MG63 (cell line): Measurements from ENCODE around the gene NEK7. TPM values are rescaled to one million over a fixed set of nuclear protein-coding genes. Genes with fewer than 3 reads are reported as not detected.
"Not testable (repeated sequence)": the region's sequence is repeated elsewhere in the genome, so short reads cannot be mapped to it uniquely, and the experiment has no call there.

Source experiments
- DNase-seq: peaks from one replicate; pipeline ENCODE4 v3.0.0-alpha.2; 2020
- H3K27me3 ChIP-seq: fragments of 250-450 bp; sonication (Bioruptor Pico); 2 replicates; pipeline ENCODE4 v1.5.1; 2020; ENCODE audit warnings: mild to moderate bottlenecking, moderate library complexity
- H3K36me3 ChIP-seq: fragments of 250-450 bp; sonication (Bioruptor Pico); 2 replicates; pipeline ENCODE4 v1.5.1; 2020; ENCODE audit warnings: mild to moderate bottlenecking, moderate library complexity
- H3K4me3 ChIP-seq: fragments of 250-450 bp; sonication (Bioruptor Pico); 2 replicates; pipeline ENCODE4 v1.5.1; 2020; ENCODE audit warnings: mild to moderate bottlenecking, moderate library complexity
- H3K9me3 ChIP-seq: fragments of 250-450 bp; sonication (Bioruptor Pico); 2 replicates; pipeline ENCODE4 v1.5.1; 2020; ENCODE audit warnings: mild to moderate bottlenecking, moderate library complexity
- total RNA-seq: library from RNA; depleted of rRNA; stranded (reverse); fragments of >200 nt; shearing (Covaris generic); gene quantifications from 2 replicates; pipeline ENCODE4 v1.2.3, GENCODE V29; 2014; ENCODE audit warnings: low replicate concordance; rRNA removed

The NEK7 gene
- 242 and 562 TPM in 2 replicates for total RNA-seq

DNA sequence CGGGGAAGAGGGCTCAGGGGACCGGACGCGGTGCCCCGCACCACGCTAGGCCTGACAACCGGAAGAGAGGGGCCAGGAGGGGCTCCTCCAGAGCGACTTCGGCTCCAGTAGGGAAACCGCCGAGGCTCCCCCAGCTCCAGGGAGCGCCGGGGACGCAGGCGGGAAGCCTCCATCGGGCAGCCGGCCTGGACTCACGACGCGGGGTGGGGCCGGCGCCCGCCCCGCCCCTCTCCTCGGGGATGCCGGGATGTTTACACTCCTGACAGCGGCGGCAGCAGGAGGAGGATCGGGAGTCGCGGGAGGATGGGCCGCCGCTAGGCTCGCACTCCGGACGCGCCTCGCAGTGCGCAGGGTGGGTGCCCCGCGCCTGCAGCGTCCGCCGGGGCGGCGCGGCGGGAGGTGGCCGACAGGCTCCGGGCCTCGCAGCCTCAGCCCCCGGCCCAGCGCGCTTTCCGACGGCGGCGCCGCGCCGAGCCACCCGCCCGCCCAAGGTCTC, at the start of gene NEK7:
Gene NEK7, plus strand, starts transcription at position 254 of the 496 bp plus-strand sequence. CDS start 75,583 bp downstream, outside the sequence.
- DNase-seq, result peak; percentile 92
- peak within 1 kb of the TSS; percentile 87 for H3K4me3 ChIP-seq
- H3K9me3 ChIP-seq, result no peaks in the 10 kb centered on the region
- H3K27me3 ChIP-seq, result no peaks in the 10 kb centered on the region
- H3K36me3 ChIP-seq, result peaks cover 9% of the 10 kb centered on the region

DNA sequence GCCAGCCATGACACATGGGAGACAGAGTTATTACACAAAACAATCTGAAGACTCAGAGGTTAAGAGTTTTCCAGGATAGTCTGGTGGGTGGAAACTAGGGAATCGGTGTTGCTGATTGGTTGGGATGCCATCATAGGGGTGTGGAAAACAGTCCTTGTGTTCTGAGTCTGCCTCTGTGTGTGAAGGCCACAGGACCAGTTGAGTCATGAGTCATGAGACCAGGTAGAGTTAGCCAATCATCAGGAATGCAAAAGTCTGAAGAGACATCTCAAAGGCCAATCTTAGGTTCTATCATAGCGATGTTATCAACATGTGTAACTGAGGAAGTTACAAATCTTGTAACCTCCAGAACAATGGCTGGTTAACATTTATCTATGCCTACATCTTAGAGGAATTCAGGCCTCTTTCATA, 49.7 kb upstream of the NEK7 start:
- Histone ChIP-seq H3K36me3 (no peaks in the 10 kb centered on the region), H3K4me3 (no peak overlapping the region), H3K27me3 (no peaks in the 10 kb centered on the region), H3K9me3 (0 out of 2 replicates have a peak, but pooled peaks cover 3% of the 10 kb centered on the region)
- DNase-seq, result no peak

DNA sequence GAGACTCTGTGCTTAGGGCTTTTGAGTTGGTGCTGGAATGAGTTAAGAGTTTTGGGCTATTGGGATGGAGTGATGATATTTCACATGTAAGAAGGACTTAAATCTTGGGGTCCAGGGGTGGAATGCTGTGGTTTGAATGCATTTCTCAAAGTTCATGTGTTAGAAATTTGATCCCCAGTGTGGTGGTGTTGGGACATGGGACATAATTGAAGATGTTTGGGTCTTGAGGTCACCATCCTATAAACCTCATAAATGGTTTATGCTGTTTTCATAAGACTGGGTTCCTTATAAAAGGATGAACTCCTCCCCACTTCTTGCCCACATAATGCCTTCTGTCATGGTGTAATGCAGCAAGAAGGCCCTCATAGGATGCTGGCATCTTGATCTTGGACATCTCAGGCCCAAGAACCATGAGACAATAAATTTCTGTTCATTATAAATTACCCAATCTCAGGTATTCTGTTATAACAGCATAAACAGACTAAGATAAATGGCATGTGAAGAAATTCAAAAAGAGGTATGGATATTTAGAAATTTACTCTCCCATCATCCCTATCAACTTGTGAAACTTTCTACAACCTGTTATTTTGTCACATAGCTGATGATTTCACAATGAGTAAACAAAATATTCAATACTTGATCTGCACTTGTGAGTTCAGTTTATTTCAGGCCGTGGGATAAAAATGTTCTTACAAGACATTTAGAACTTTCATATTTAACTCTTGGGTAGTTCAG, 48.0 kb upstream of the NEK7 start:
- Histone ChIP-seq H3K9me3 (0 out of 2 replicates have a peak, but pooled peaks cover 3% of the 10 kb centered on the region), H3K4me3 (no peak overlapping the region), H3K36me3 (no peaks in the 10 kb centered on the region), H3K27me3 (no peaks in the 10 kb centered on the region)
- DNase-seq, result no peak

DNA sequence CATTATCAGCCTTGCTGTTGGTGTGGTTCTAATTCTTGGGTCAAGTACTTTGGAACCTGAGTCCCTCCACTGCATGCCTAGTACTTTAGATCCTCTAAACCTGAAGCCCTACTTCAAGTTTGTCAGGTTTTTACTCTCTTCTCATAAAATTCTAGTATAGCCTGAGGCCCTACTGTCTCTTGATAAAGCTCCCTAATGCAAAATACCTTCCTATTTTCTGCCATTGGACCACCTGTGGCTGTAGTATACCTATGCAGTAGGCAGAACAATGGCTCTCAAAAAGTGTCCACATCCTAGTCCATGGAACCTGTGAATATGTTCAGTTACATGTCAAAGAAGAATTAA, 47.5 kb upstream of the NEK7 start:
- Histone ChIP-seq H3K27me3 (no peaks in the 10 kb centered on the region), H3K4me3 (no peak overlapping the region), H3K36me3 (no peaks in the 10 kb centered on the region), H3K9me3 (0 out of 2 replicates have a peak, but pooled peaks cover 3% of the 10 kb centered on the region)
- no peak for DNase-seq

DNA sequence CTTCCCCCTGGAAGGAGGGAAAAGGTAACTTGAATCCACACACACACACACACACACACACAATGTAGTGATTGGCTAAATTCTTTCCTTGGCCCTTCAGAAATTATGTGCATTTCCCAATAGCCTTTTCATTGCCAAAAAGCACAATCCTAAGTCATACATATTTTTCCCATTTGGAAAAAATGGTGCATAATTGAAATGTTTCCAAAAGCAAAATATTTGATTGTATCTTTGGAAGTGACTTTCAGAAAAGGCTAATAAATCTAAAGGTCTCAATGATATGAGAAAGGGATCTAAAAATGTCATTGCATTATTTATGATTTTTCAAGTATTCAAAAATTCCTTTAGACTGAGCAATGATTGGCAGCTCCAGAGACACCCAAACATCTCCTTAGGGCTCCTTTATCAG, 43.5 kb upstream of the NEK7 start:
- DNase-seq, result no peak
- H3K4me3 ChIP-seq, result no peak overlapping the region
- H3K27me3 ChIP-seq, result no peaks in the 10 kb centered on the region
- H3K9me3 ChIP-seq, result 0 out of 2 replicates have a peak, but pooled peaks cover 3% of the 10 kb centered on the region
- no peaks in the 10 kb centered on the region for H3K36me3 ChIP-seq

DNA sequence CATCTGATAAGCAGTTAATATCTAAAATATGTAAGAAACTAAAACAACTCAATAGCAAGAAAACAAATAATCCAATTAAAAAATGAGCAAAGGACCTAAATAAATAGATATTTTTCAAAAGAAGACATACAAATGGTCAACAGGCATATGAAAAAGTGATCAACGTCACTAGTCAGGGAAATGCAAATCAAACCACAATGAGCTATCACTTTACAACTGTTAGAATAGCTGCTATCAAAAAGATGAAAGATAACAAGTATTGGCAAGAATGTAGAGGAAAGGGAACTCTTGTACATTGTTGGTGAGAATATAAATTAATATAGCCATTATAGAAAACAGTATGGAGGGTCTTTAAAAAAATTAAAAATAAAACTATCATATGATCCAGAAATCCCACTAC, 40.7 kb upstream of the NEK7 start:
- Histone ChIP-seq H3K27me3 (no peaks in the 10 kb centered on the region), H3K36me3 (no peaks in the 10 kb centered on the region), H3K4me3 (no peak overlapping the region), H3K9me3 (no peaks in the 10 kb centered on the region)
- DNase-seq, result no peak

DNA sequence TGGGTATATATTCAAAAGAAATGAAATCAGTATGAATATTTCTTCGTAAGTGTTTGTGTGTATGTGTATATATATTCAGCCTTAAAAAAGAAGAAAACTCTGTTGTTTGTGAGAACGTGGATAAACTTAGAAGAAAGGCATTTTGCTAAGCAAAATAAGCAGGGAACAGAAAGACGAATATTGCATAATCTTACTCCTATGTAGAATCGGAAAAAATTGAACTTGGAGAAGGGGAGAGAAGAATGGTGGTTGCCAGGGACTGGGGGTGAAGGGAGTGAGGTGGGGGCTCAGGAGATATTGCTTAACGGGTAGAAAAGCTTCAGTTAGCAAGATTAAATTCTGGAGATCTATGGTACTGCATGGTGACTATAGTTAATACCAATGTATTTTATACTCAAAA, 40.3 kb upstream of the NEK7 start:
- no peak for DNase-seq
- H3K4me3 ChIP-seq, result no peak overlapping the region
- H3K9me3 ChIP-seq, result no peaks in the 10 kb centered on the region
- no peaks in the 10 kb centered on the region for H3K27me3 ChIP-seq
- no peaks in the 10 kb centered on the region for H3K36me3 ChIP-seq

DNA sequence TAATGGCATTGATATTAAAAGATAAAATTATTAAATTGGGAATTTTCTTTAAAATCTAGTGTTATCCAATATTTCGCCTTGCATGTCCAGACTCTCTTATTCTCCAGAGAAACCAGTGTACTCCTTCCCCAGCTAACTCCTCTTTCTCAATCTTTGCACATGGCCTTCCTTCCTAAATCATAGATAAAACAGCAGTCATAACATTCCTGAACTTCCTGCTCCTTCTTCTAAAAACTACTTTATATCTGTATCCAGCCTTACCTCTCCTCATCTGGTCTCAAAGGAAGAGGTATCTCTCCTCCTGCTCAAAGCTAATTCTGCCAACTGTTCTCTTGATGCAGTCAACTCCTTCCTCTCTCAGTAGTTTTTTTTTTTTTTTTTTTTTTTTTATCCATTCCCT, 39.5 kb upstream of the NEK7 start:
- Histone ChIP-seq H3K9me3 (no peaks in the 10 kb centered on the region), H3K36me3 (no peaks in the 10 kb centered on the region), H3K27me3 (no peaks in the 10 kb centered on the region), H3K4me3 (no peak overlapping the region)
- no peak for DNase-seq

DNA sequence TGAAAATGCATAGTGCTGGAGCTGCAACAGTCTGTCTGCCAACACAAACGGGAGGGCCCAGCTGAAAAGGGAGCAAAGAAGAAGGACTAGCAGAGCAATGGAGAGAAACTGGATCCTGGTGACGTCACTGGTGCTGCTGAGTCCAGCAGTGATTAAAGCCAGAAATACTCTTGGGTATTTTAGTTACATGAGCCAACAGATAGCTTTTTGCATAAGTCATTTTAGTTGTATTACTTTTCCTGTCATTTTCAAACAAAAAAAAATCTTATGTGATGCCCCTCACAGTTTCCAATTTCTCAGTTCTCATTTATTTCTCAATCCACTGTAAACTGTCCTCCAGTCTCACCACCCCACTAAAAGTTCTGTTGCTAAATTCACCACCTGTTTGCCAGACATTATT, 38.7 kb upstream of the NEK7 start:
- no peaks in the 10 kb centered on the region for H3K27me3 ChIP-seq
- no peaks in the 10 kb centered on the region for H3K36me3 ChIP-seq
- no peak overlapping the region for H3K4me3 ChIP-seq
- H3K9me3 ChIP-seq, result no peaks in the 10 kb centered on the region
- peak; percentile 93 for DNase-seq

DNA sequence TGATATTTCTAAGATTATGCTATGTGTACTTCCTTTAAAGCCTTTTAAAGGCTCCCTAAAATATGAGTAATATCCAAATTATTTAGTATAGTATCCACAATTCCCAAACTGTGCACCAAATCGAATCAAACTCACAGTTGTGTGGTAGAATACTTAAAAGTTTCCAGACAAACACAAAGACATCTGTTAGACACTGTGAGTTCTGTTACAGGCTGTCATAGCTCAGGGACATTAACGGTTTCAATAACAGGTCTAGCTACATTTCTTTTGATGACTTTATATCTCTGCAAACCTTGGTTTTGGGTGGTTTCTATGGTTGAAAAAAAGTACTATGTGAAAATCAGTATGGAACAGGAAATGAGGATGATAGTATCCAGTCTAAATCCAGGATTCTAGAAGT, 36.9 kb upstream of the NEK7 start:
- Histone ChIP-seq H3K9me3 (no peaks in the 10 kb centered on the region), H3K4me3 (no peak overlapping the region), H3K36me3 (no peaks in the 10 kb centered on the region), H3K27me3 (no peaks in the 10 kb centered on the region)
- DNase-seq, result no peak

DNA sequence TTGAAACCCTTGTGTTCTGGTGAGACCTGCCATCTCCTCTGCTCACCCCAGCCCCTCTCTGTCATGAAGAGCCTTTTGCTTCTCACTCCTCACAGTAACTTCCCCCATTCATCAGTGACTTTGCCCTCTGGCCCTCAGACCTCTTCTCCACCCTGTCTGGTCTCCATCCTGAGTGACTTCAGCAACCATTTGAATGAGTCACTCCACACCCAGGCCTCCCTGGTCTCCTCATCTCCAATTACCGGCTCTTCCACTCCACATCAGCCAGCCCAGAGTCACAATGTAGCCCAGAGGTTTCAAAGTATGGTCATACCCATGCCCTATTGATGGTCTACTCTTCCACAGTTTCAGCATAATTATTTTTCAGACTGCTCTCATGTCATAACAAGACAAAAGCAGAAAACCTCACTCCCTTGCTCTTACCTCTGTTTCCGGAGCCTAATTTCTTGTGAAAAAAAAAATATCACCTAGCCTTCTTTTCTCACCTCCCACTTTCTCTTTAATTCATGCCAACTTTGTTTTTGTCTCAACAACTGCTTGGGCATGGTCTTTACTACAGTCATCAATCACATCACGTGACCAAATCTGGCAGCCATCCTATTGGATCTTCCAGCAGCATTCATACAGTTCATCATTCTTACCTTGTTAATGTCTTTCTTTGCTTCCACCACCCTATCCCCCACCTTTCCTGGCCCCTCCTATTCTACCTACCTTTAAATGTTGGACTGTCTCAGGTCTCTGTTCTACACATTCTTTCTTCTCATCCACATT, 35.6 kb upstream of the NEK7 start:
- H3K4me3 ChIP-seq, result no peak overlapping the region
- no peaks in the 10 kb centered on the region for H3K36me3 ChIP-seq
- DNase-seq, result peak; percentile 85
- no peaks in the 10 kb centered on the region for H3K9me3 ChIP-seq
- H3K27me3 ChIP-seq, result no peaks in the 10 kb centered on the region

DNA sequence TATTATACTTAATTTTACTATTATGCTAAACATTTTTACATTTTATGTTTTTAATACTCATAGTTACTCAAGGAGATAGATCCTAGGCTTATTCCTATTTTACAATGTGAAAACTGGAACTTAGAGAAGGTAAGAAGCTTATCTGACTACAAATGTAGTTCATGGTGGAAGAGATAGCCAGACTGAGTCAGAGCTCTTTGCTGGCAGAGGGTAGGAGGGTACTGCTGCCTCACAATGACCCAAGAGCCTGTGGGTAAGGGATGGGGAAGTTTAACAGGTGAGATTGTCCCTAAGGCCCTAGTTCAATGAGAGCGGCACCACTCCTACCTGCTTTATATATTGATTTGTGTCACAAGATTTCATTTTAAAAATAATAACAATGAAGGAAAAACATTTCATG, 34.1 kb upstream of the NEK7 start:
- no peaks in the 10 kb centered on the region for H3K36me3 ChIP-seq
- no peak overlapping the region for H3K4me3 ChIP-seq
- DNase-seq, result peak; percentile 47
- H3K9me3 ChIP-seq, result no peaks in the 10 kb centered on the region
- H3K27me3 ChIP-seq, result no peaks in the 10 kb centered on the region

DNA sequence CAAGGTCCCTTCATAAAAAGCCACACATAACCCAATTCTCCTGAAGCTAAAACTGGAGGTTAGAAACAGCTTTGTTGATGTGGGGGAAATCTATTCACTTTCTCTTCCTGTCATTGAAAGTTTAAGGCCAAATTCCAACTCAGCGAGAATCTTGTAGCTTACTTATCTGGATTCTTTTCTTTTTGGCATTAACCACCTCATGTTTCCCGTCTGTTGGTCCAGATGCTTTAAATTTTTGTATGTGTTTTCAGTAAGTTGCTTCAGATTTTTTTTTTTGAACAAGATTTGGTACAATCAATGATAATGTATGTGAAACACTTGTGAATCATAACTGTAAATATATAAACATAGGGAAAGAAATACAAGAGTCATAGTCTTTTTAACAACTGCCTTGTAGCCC, 33.7 kb upstream of the NEK7 start:
- Histone ChIP-seq H3K27me3 (no peaks in the 10 kb centered on the region), H3K4me3 (no peak overlapping the region), H3K9me3 (no peaks in the 10 kb centered on the region), H3K36me3 (no peaks in the 10 kb centered on the region)
- no peak for DNase-seq

DNA sequence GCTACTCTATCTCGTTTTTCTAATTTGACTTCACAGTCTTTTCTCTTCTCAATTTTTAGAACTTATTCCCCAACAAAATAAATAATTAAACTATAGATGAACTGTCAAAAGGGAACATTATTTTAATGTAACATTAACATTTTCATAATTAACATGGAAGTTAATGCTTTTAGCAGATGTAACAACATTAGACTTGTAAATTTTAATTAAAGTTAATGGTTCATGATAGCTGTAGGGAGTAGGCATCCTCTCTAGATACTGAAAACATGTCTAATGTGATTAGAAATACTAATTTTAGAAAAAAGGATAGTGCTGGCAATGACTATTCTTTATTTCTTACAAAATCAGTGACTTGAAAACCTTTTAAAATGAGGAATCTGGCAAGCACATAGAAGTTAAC, 32.1 kb upstream of the NEK7 start:
- DNase-seq, result no peak
- Histone ChIP-seq H3K27me3 (no peaks in the 10 kb centered on the region), H3K9me3 (no peaks in the 10 kb centered on the region), H3K4me3 (no peak overlapping the region), H3K36me3 (no peaks in the 10 kb centered on the region)

DNA sequence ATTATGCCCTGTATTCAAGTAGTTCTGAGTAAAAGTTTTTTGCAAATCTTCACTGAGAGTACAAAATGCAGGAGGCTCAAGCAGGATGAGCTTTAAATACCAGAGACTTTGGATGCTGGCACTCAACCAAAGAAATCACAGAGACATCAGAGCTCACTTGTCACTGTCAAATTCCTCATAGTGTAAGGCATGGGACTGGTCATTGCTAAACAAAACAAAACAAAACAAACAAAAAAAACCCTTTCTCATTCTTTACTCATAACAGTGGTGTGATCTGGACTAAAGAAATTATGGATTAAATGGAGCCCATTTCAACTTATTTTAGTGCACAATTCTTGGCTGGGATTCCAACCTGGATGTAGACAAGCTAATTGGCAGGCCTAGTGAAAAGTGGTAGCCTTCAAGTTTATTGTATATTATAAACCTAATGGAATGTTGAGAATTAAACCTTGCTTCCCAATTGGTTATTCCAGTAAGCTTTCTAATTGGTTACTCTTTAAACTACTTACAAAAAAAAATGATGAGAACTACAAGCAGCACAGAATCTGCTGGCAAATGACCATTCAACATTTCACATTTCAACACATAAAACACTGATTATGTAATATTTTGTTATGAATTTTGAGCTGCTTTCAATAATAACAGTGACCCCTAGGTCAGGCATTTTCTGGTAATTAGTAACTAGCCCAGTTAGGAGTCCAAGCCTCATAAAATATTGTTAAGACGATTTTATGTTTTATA, 30.6 kb upstream of the NEK7 start:
- Histone ChIP-seq H3K9me3 (no peaks in the 10 kb centered on the region), H3K4me3 (no peak overlapping the region), H3K36me3 (no peaks in the 10 kb centered on the region), H3K27me3 (no peaks in the 10 kb centered on the region)
- DNase-seq, result peak; percentile 72

DNA sequence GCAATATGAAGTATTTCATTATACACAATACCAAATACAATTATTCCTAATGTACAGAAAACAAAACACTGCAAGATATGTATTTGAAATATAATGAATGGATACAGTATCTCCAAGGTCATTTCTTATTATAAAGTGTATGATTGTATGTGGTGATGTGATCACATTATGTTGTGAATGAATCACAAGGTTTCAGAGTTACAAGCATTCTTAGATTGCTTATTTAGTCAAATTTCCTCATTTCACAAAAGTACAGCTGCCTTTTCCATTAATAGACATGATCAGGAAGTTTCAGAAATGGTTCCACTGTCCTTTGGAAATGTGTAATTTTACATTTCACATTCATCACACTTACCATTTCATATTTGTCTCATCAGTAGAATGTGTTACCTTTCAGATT, 28.3 kb upstream of the NEK7 start:
- Histone ChIP-seq H3K4me3 (no peak overlapping the region), H3K36me3 (no peaks in the 10 kb centered on the region), H3K27me3 (no peaks in the 10 kb centered on the region), H3K9me3 (no peaks in the 10 kb centered on the region)
- DNase-seq, result no peak

DNA sequence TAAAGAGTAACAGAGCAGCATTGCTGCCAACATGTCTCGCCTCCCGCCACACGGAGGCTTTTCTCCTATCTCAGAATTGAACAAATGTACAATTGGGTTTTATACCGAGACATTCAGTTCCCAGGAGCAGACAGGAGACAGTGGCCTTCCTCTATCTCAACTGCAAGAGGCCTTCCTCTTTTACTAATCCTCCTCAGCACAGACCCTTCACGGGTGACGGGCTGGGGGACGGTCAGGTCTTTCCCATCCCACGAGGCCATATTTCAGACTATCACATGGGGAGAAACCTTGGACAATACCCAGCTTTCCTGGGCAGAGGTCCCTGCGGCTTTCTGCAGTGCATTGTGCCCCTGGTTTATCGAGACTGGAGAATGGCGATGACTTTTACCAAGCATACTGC, 26.7 kb upstream of the NEK7 start:
- DNase-seq, H3K27me3 ChIP-seq, H3K36me3 ChIP-seq, H3K4me3 ChIP-seq, H3K9me3 ChIP-seq: not testable (repeated sequence)
